Measurements from ENCODE around the gene PRR5L. TPM values are rescaled to one million over a fixed set of nuclear protein-coding genes. Genes with fewer than 3 reads are reported as not detected.
A peak's percentile ranks its signal among the peaks of the same experiment; 100 is the strongest.

PRR5L gene
- total RNA-seq, 4 donors from 2014 or later, result 8.8 to 29.7 (median 9.4) TPM

- Histone ChIP-seq H3K4me1 (peaks cover 0 to 23% (median 0%) of the 10 kb centered on the region in 4 donors), H3K27ac (peak overlapping the region in 2 of 4 donors; percentile 52 to 61), H3K9me3 (no peaks in the 10 kb centered on the region), H3K36me3 (peaks cover 5 to 88% (median 7%) of the 10 kb centered on the region in 3 donors), H3K27me3 (no peaks in the 10 kb centered on the region), H3K4me3 (no peak overlapping the region)
- 58 to 70% methylated on average over 5 of the region's 5 CpGs for WGBS, 2 donors
- TF ChIP-seq EP300 (IDR thresholded peaks at IDR 0.05) (no peak), POLR2A (IDR thresholded peaks at IDR 0.05) (no peak), CTCF (IDR thresholded peaks at IDR 0.05) (no peak)
- no peak for DNase-seq (ENCODE audit: low spot score in 2 of 2)
These were observed 192.0 kb downstream of the PRR5L start for GRCh38 chr11:36488096-36488495.

DNA sequence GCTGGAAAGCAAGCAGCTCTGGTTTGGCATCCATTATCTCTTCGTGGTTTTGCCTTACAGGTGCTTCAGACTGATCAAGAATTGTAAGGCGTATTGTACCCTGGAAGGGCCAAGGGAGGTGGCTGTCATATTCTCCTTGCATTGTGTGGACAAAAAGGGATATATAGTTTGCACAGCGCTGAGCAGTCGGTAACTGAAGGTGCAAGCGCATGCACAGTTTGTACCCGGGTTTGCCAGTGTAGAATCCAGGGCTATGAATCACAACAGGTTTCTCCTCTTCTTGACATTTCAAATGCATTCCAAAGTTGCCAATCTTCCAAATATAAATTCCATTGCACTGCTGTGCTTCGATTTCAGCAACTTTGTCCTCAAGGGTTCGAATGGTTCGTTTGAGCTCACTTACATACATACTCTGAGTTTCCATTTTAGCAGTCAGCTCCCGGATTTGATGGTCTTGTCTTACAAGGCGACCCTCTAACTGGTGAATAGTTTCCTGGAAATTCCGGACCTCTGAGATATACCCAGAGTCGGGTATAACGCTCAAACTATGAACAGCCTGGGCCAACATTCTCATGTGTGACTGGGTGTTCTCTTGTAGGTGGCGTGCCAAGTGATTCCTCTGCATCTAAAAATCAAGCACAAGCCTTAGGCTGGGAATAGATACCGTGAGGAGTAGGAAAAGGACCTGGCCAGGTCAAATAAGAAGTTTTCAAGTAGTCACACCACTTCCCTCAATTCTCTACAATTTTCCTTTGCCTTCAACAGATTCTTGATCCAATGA is 194.1 kb downstream of the PRR5L start:
- H3K4me3 ChIP-seq, result no peak overlapping the region
- no peak overlapping the region for H3K27ac ChIP-seq
- TF ChIP-seq EP300 (IDR thresholded peaks at IDR 0.05), result no peak
- no peak for TF ChIP-seq POLR2A (IDR thresholded peaks at IDR 0.05)
- no peak for TF ChIP-seq CTCF (IDR thresholded peaks at IDR 0.05)
- DNase-seq (ENCODE audit: low spot score in 2 of 2), result no peak
- no peaks in the 10 kb centered on the region for H3K27me3 ChIP-seq
- no peaks in the 10 kb centered on the region for H3K9me3 ChIP-seq
- H3K36me3 ChIP-seq, result peaks cover 5 to 86% (median 8%) of the 10 kb centered on the region in 3 donors
- 89 to 92% methylated on average over 16 of the region's 16 CpGs for WGBS, 2 donors
- H3K4me1 ChIP-seq, result peaks cover 0 to 19% (median 0%) of the 10 kb centered on the region in 4 donors

DNA sequence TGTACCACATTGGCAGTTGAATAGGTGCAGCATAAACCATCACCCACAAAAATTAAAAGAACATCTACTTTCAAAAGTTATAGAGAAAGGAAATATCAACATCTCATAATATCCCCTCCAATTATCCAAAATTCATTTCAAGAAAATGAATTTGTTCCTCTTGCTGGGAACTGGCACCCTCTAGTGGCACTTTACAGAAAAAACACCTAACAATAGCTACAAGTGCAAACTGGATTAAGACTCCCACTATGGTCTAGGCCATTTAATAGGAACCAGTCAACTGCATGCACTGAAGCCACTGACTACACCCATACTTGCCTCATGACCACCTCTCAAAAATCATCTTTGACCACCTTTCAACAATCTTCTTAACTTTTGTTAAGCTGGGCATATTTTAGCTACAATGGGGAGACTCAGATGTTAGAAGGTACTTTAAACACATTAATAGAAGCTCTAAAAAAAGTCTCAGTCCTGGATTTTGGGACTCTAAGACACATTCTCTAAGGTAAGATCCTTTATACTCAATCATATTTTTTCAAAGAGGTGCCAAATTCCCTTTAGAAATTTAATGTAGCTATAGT is 196.7 kb downstream of the PRR5L start:
- TF ChIP-seq POLR2A (IDR thresholded peaks at IDR 0.05) (no peak), EP300 (IDR thresholded peaks at IDR 0.05) (no peak), CTCF (IDR thresholded peaks at IDR 0.05) (peak; percentile 56 to 75 (median 68))
- peak in 1 of 2 donors; percentile 35 for DNase-seq (ENCODE audit: low spot score in 2 of 2)

DNA sequence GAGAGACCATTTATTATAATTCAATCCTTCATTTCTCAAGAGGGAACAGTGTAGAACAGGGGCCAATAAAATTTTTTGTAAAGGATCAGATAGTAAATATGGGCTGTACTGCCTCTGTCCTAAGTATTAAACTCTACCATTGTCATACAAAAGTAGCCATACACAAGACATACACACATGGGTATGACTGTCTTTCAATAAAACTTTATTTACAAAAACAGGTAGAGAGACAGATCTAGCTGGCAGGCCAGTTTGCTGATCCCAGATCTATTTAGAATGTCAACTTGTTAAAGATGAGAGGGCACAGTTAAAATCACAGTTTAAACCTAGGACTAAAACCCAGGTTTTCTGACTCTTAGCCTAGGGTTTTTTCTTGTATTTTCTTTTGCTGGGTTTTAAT is 197.2 kb downstream of the PRR5L start:
- Histone ChIP-seq H3K36me3 (peaks cover 5 to 86% (median 16%) of the 10 kb centered on the region in 3 donors), H3K27me3 (no peaks in the 10 kb centered on the region), H3K9me3 (no peaks in the 10 kb centered on the region), H3K4me3 (no peak overlapping the region), H3K4me1 (peaks cover 0 to under 1% (median 0%) of the 10 kb centered on the region in 4 donors), H3K27ac (no peak overlapping the region)
- DNase-seq (ENCODE audit: low spot score in 2 of 2), result no peak
- TF ChIP-seq EP300 (IDR thresholded peaks at IDR 0.05), result no peak

More for the DNA sequence above, 196.7 kb downstream of the PRR5L start:
- H3K36me3 ChIP-seq, result peaks cover 5 to 86% (median 16%) of the 10 kb centered on the region in 3 donors
- no peaks in the 10 kb centered on the region for H3K27me3 ChIP-seq
- H3K4me3 ChIP-seq, result no peak overlapping the region
- no peak overlapping the region for H3K27ac ChIP-seq
- H3K9me3 ChIP-seq, result no peaks in the 10 kb centered on the region
- peaks cover 0 to 4% (median 0%) of the 10 kb centered on the region in 4 donors for H3K4me1 ChIP-seq

- TF ChIP-seq POLR2A (IDR thresholded peaks at IDR 0.05) (no peak), CTCF (IDR thresholded peaks at IDR 0.05) (no peak), EP300 (IDR thresholded peaks at IDR 0.05) (no peak)
- Histone ChIP-seq H3K27me3 (no peaks in the 10 kb centered on the region), H3K4me3 (no peak overlapping the region), H3K9me3 (no peaks in the 10 kb centered on the region), H3K36me3 (peaks cover 0 to 62% (median 10%) of the 10 kb centered on the region in 3 donors), H3K4me1 (peaks cover 0 to 25% (median 0%) of the 10 kb centered on the region in 4 donors), H3K27ac (no peak overlapping the region)
- no peak for DNase-seq (ENCODE audit: low spot score in 2 of 2)
- 42 to 68% methylated on average over 1 of the region's 1 CpG for WGBS, 2 donors
These were observed 202.6 kb downstream of the PRR5L start for GRCh38 chr11:36498721-36499120.

All from tibial nerve (tissue), 4 donors.